ENCODE results near the gene MRM2.

MRM2 gene

GRCh38 chr7:2241580-2242540 lies at the start of gene MRM2, which contains the start of gene NUDT1:
Gene MRM2 (minus strand): TSS chr7:2242205. CDS start chr7:2242169, 36 bp downstream.
Gene NUDT1 (plus strand): TSS chr7:2242226. CDS start chr7:2244575, 2,349 bp downstream.
- Histone ChIP-seq H3K27me3 (ENCODE audit: insufficient read depth, low read length) (no peaks in the 10 kb centered on the region), H3K4me1 (ENCODE audit: insufficient read depth, low read length) (no peaks in the 10 kb centered on the region), H3K9ac (ENCODE audit: low read depth, low read length) (peak within 1 kb of the TSS; percentile 91)

GRCh38 chr7:2290877-2291276 lies 48.9 kb upstream of the MRM2 start:
- Histone ChIP-seq H3K36me3 (ENCODE audit: insufficient read depth, low read depth, low read length) (no peaks in the 10 kb centered on the region), H3K4me1 (ENCODE audit: insufficient read depth, low read length) (no peaks in the 10 kb centered on the region; the same call in 1 of the 2 replicates), H3K9me3 (ENCODE audit: insufficient read depth, low read depth, low read length) (no peaks in the 10 kb centered on the region), H3K9ac (ENCODE audit: low read depth, low read length) (no peak overlapping the region), H3K27ac (ENCODE audit: low read length) (no peak overlapping the region), H3K4me3 (ENCODE audit: low read length) (no peak overlapping the region), H3K27me3 (ENCODE audit: insufficient read depth, low read length) (no peaks in the 10 kb centered on the region)

More at GRCh38 chr7:2241580-2242540, at the start of gene MRM2, which contains the start of gene NUDT1:
- H3K27ac ChIP-seq (ENCODE audit: low read length): peak within 1 kb of the TSS; percentile 16
- peak within 1 kb of the TSS; percentile 91 for H3K4me3 ChIP-seq (ENCODE audit: low read length)
- peaks cover 39% of the 10 kb centered on the region for H3K36me3 ChIP-seq (ENCODE audit: insufficient read depth, low read depth, low read length)
- H3K9me3 ChIP-seq (ENCODE audit: insufficient read depth, low read depth, low read length): no peaks in the 10 kb centered on the region

- Histone ChIP-seq H3K27ac (ENCODE audit: low read length) (no peak overlapping the region), H3K9me3 (ENCODE audit: insufficient read depth, low read depth, low read length) (no peaks in the 10 kb centered on the region), H3K4me3 (ENCODE audit: low read length) (no peak overlapping the region), H3K27me3 (ENCODE audit: insufficient read depth, low read length) (no peaks in the 10 kb centered on the region), H3K36me3 (ENCODE audit: insufficient read depth, low read depth, low read length) (no peaks in the 10 kb centered on the region), H3K4me1 (ENCODE audit: insufficient read depth, low read length) (no peaks in the 10 kb centered on the region), H3K9ac (ENCODE audit: low read depth, low read length) (no peak overlapping the region)
Measured at GRCh38 chr7:2289621-2290020, 47.6 kb upstream of the MRM2 start.

- H3K9me3 ChIP-seq (ENCODE audit: insufficient read depth, low read depth, low read length): no peaks in the 10 kb centered on the region
- H3K4me1 ChIP-seq (ENCODE audit: insufficient read depth, low read length): no peaks in the 10 kb centered on the region
- H3K27me3 ChIP-seq (ENCODE audit: insufficient read depth, low read length): no peaks in the 10 kb centered on the region
- no peak overlapping the region for H3K27ac ChIP-seq (ENCODE audit: low read length)
- H3K9ac ChIP-seq (ENCODE audit: low read depth, low read length): no peak overlapping the region
- H3K4me3 ChIP-seq (ENCODE audit: low read length): no peak overlapping the region
- no peaks in the 10 kb centered on the region for H3K36me3 ChIP-seq (ENCODE audit: insufficient read depth, low read depth, low read length)
Measured at GRCh38 chr7:2289111-2289586, 47.1 kb upstream of the MRM2 start.

GRCh38 chr7:2288503-2288902 lies 46.5 kb upstream of the MRM2 start:
- Histone ChIP-seq H3K9ac (ENCODE audit: low read depth, low read length) (no peak overlapping the region), H3K4me3 (ENCODE audit: low read length) (no peak overlapping the region), H3K27me3 (ENCODE audit: insufficient read depth, low read length) (no peaks in the 10 kb centered on the region), H3K9me3 (ENCODE audit: insufficient read depth, low read depth, low read length) (no peaks in the 10 kb centered on the region), H3K4me1 (ENCODE audit: insufficient read depth, low read length) (no peaks in the 10 kb centered on the region), H3K27ac (ENCODE audit: low read length) (no peak overlapping the region), H3K36me3 (ENCODE audit: insufficient read depth, low read depth, low read length) (no peaks in the 10 kb centered on the region)

- H3K36me3 ChIP-seq (ENCODE audit: insufficient read depth, low read depth, low read length): no peaks in the 10 kb centered on the region
- no peaks in the 10 kb centered on the region for H3K9me3 ChIP-seq (ENCODE audit: insufficient read depth, low read depth, low read length)
- H3K9ac ChIP-seq (ENCODE audit: low read depth, low read length): no peak overlapping the region
- H3K27me3 ChIP-seq (ENCODE audit: insufficient read depth, low read length): no peaks in the 10 kb centered on the region
- H3K4me1 ChIP-seq (ENCODE audit: insufficient read depth, low read length): no peaks in the 10 kb centered on the region
- H3K27ac ChIP-seq (ENCODE audit: low read length): no peak overlapping the region
- H3K4me3 ChIP-seq (ENCODE audit: low read length): no peak overlapping the region
Measured at GRCh38 chr7:2287745-2288144, 45.7 kb upstream of the MRM2 start.

- Histone ChIP-seq H3K4me1 (ENCODE audit: insufficient read depth, low read length) (no peaks in the 10 kb centered on the region), H3K27me3 (ENCODE audit: insufficient read depth, low read length) (no peaks in the 10 kb centered on the region), H3K36me3 (ENCODE audit: insufficient read depth, low read depth, low read length) (0 out of 2 replicates have a peak, but pooled peaks cover under 1% of the 10 kb centered on the region), H3K4me3 (ENCODE audit: low read length) (no peak overlapping the region), H3K27ac (ENCODE audit: low read length) (no peak overlapping the region), H3K9me3 (ENCODE audit: insufficient read depth, low read depth, low read length) (no peaks in the 10 kb centered on the region), H3K9ac (ENCODE audit: low read depth, low read length) (no peak overlapping the region)
Measured at GRCh38 chr7:2283074-2283473, 41.1 kb upstream of the MRM2 start.

- Histone ChIP-seq H3K4me3 (ENCODE audit: low read length) (no peak overlapping the region), H3K27me3 (ENCODE audit: insufficient read depth, low read length) (no peaks in the 10 kb centered on the region), H3K36me3 (ENCODE audit: insufficient read depth, low read depth, low read length) (0 out of 2 replicates have a peak, but pooled peaks cover 4% of the 10 kb centered on the region), H3K27ac (ENCODE audit: low read length) (no peak overlapping the region), H3K9ac (ENCODE audit: low read depth, low read length) (no peak overlapping the region), H3K4me1 (ENCODE audit: insufficient read depth, low read length) (no peaks in the 10 kb centered on the region), H3K9me3 (ENCODE audit: insufficient read depth, low read depth, low read length) (no peaks in the 10 kb centered on the region)
Measured at GRCh38 chr7:2282185-2282751, 40.3 kb upstream of the MRM2 start.

- Histone ChIP-seq H3K4me3 (ENCODE audit: low read length) (no peak overlapping the region), H3K4me1 (ENCODE audit: insufficient read depth, low read length) (no peaks in the 10 kb centered on the region), H3K9me3 (ENCODE audit: insufficient read depth, low read depth, low read length) (no peaks in the 10 kb centered on the region), H3K36me3 (ENCODE audit: insufficient read depth, low read depth, low read length) (0 out of 2 replicates have a peak, but pooled peaks cover 4% of the 10 kb centered on the region), H3K27ac (ENCODE audit: low read length) (no peak overlapping the region), H3K27me3 (ENCODE audit: insufficient read depth, low read length) (no peaks in the 10 kb centered on the region), H3K9ac (ENCODE audit: low read depth, low read length) (no peak overlapping the region)
Measured at GRCh38 chr7:2281541-2281940, 39.5 kb upstream of the MRM2 start.

- Histone ChIP-seq H3K4me1 (ENCODE audit: insufficient read depth, low read length) (no peaks in the 10 kb centered on the region), H3K9me3 (ENCODE audit: insufficient read depth, low read depth, low read length) (no peaks in the 10 kb centered on the region), H3K36me3 (ENCODE audit: insufficient read depth, low read depth, low read length) (0 out of 2 replicates have a peak, but pooled peaks cover 4% of the 10 kb centered on the region), H3K27me3 (ENCODE audit: insufficient read depth, low read length) (no peaks in the 10 kb centered on the region), H3K9ac (ENCODE audit: low read depth, low read length) (no peak overlapping the region), H3K4me3 (ENCODE audit: low read length) (no peak overlapping the region), H3K27ac (ENCODE audit: low read length) (no peak overlapping the region)
Measured at GRCh38 chr7:2280424-2280823, 38.4 kb upstream of the MRM2 start.

- 0 out of 2 replicates have a peak, but pooled peaks cover 8% of the 10 kb centered on the region for H3K36me3 ChIP-seq (ENCODE audit: insufficient read depth, low read depth, low read length)
Measured at GRCh38 chr7:2279896-2280295, 37.9 kb upstream of the MRM2 start.

More at GRCh38 chr7:2279896-2280295, 37.9 kb upstream of the MRM2 start:
- H3K9me3 ChIP-seq (ENCODE audit: insufficient read depth, low read depth, low read length): no peaks in the 10 kb centered on the region
- no peak overlapping the region for H3K9ac ChIP-seq (ENCODE audit: low read depth, low read length)
- H3K27me3 ChIP-seq (ENCODE audit: insufficient read depth, low read length): no peaks in the 10 kb centered on the region
- no peak overlapping the region for H3K27ac ChIP-seq (ENCODE audit: low read length)
- H3K4me3 ChIP-seq (ENCODE audit: low read length): no peak overlapping the region
- no peaks in the 10 kb centered on the region for H3K4me1 ChIP-seq (ENCODE audit: insufficient read depth, low read length)

All from iPS-20b (cell line).